GM19467 (cell line): ENCODE data around the gene FOXP2.
"Not testable (repeated sequence)": the region's sequence is repeated elsewhere in the genome, so short reads cannot be mapped to it uniquely, and the experiment has no call there.

Experiments used
- ATAC-seq: cut with Tn5 transposase; IDR thresholded peaks from one replicate; pipeline ENCODE4 v1.9.1; 2021; ENCODE audit warnings: mild to moderate bottlenecking, moderate library complexity; ENCODE audit not compliant: unreplicated experiment

FOXP2 gene

GRCh38 chr7:114574384-114574783, 159.8 kb downstream of the FOXP2 start:
- no peak for ATAC-seq

GRCh38 chr7:114575098-114575497, 160.5 kb downstream of the FOXP2 start:
- ATAC-seq, result no peak

GRCh38 chr7:114580963-114581362, 166.3 kb downstream of the FOXP2 start:
- ATAC-seq, result not testable (repeated sequence)

- no peak for ATAC-seq
These were observed 173.9 kb downstream of the FOXP2 start for GRCh38 chr7:114588506-114588905.

- ATAC-seq, result no peak
These were observed 174.8 kb downstream of the FOXP2 start for GRCh38 chr7:114589436-114589835.

GRCh38 chr7:114590298-114590697, 175.7 kb downstream of the FOXP2 start:
- no peak for ATAC-seq

- no peak for ATAC-seq
These were observed 184.3 kb downstream of the FOXP2 start for GRCh38 chr7:114598946-114599345.

- ATAC-seq, result no peak
These were observed 191.5 kb downstream of the FOXP2 start for GRCh38 chr7:114606100-114606499.

- ATAC-seq, result not testable (repeated sequence)
These were observed 194.2 kb downstream of the FOXP2 start for GRCh38 chr7:114608822-114609221.

- no peak for ATAC-seq
These were observed 205.6 kb downstream of the FOXP2 start for GRCh38 chr7:114620208-114620607.

- ATAC-seq, result no peak
These were observed 207.6 kb downstream of the FOXP2 start for GRCh38 chr7:114622221-114622620.

GRCh38 chr7:114623146-114623545, 208.5 kb downstream of the FOXP2 start:
- no peak for ATAC-seq

- no peak for ATAC-seq
These were observed 212.6 kb downstream of the FOXP2 start for GRCh38 chr7:114627231-114627630.

- no peak for ATAC-seq
These were observed 213.7 kb downstream of the FOXP2 start for GRCh38 chr7:114628362-114628761.

- ATAC-seq, result no peak
These were observed 215.1 kb downstream of the FOXP2 start for GRCh38 chr7:114629762-114630161.

- no peak for ATAC-seq
These were observed 215.8 kb downstream of the FOXP2 start for GRCh38 chr7:114630201-114630990.

- no peak for ATAC-seq
These were observed 216.7 kb downstream of the FOXP2 start for GRCh38 chr7:114631249-114631822.

GRCh38 chr7:114639451-114639850, 224.8 kb downstream of the FOXP2 start:
- no peak for ATAC-seq

- no peak for ATAC-seq
These were observed 229.8 kb downstream of the FOXP2 start for GRCh38 chr7:114644455-114644854.

GRCh38 chr7:114645451-114645850, 230.8 kb downstream of the FOXP2 start:
- no peak for ATAC-seq

GRCh38 chr7:114647518-114647917, 232.9 kb downstream of the FOXP2 start:
- no peak for ATAC-seq

- ATAC-seq, result no peak
These were observed 233.5 kb downstream of the FOXP2 start for GRCh38 chr7:114648117-114648516.

GRCh38 chr7:114648680-114649079, 234.1 kb downstream of the FOXP2 start:
- ATAC-seq, result no peak
